H9 (cell line): ENCODE results near the gene FLOT2. TPM values are rescaled to one million over a fixed set of nuclear protein-coding genes. Genes with fewer than 3 reads are reported as not detected.

Source experiments
- DNase-seq: peaks from one replicate; pipeline ENCODE4 v3.0.0-alpha.2; 2017
- H2AFZ ChIP-seq: one replicate; pipeline ENCODE4 v1.6.1; 2013; ENCODE audit warnings: mild to moderate bottlenecking, low read length, control low read depth, moderate library complexity
- H2AK5ac ChIP-seq: 2 replicates; pipeline ENCODE4 v1.6.1; 2013; ENCODE audit warnings: low read length, control low read depth, mixed read lengths; ENCODE audit not compliant: insufficient read length
- H2BK120ac ChIP-seq: one replicate; pipeline ENCODE4 v1.6.1; 2013; ENCODE audit warnings: low read depth, mild to moderate bottlenecking, low read length, control low read depth, inconsistent platforms; ENCODE audit not compliant: poor library complexity, severe bottlenecking
- H2BK12ac ChIP-seq: 2 replicates; pipeline ENCODE4 v1.6.1; 2013; ENCODE audit warnings: low read length, control low read depth, mixed read lengths, low read depth; ENCODE audit not compliant: insufficient read length
- H2BK15ac ChIP-seq: 2 replicates; pipeline ENCODE4 v1.6.1; 2013; ENCODE audit warnings: low read depth, low read length, control low read depth
- H2BK20ac ChIP-seq: one replicate; pipeline ENCODE4 v1.6.1; 2013; ENCODE audit warnings: low read depth, mild to moderate bottlenecking, low read length, control low read depth, inconsistent platforms; ENCODE audit not compliant: poor library complexity, severe bottlenecking
- H2BK5ac ChIP-seq: 2 replicates; pipeline ENCODE4 v1.6.1; 2013; ENCODE audit warnings: low read length, control low read depth, mixed read lengths; ENCODE audit not compliant: insufficient read length
- H3K14ac ChIP-seq: 2 replicates; pipeline ENCODE4 v1.6.1; 2013; ENCODE audit warnings: low read length, control low read depth; ENCODE audit not compliant: insufficient read depth
- H3K18ac ChIP-seq: 2 replicates; pipeline ENCODE4 v1.6.1; 2013; ENCODE audit warnings: low read depth, mild to moderate bottlenecking, mixed read lengths, low read length, control low read depth; ENCODE audit not compliant: insufficient read length
- H3K23ac ChIP-seq: 2 replicates; pipeline ENCODE4 v1.6.1; 2013; ENCODE audit warnings: low read length, control low read depth, mixed read lengths, low read depth; ENCODE audit not compliant: insufficient read length
- H3K23me2 ChIP-seq: 2 replicates; pipeline ENCODE4 v1.6.1; 2013; ENCODE audit warnings: low read depth, mild to moderate bottlenecking, mixed read lengths, low read length, control low read depth; ENCODE audit not compliant: insufficient read length, poor library complexity, severe bottlenecking
- H3K27ac ChIP-seq: 2 replicates; pipeline ENCODE4 v1.5.1; 2013; ENCODE audit warnings: low read length, control low read depth, mixed read lengths, low read depth; ENCODE audit not compliant: insufficient read length
- H3K27me3 ChIP-seq: 2 replicates; pipeline ENCODE4 v1.6.1; 2013; ENCODE audit warnings: low read length, control low read depth, inconsistent platforms; ENCODE audit not compliant: insufficient read depth
- H3K4ac ChIP-seq: 2 replicates; pipeline ENCODE4 v1.6.1; 2013; ENCODE audit warnings: low read depth, mild to moderate bottlenecking, control low read depth, inconsistent platforms, low read length, moderate library complexity
- H3K4me1 ChIP-seq: 2 replicates; pipeline ENCODE4 v1.6.1; 2013; ENCODE audit warnings: low read length, control low read depth, inconsistent platforms; ENCODE audit not compliant: insufficient read depth
- H3K4me2 ChIP-seq: 2 replicates; pipeline ENCODE4 v1.6.1; 2013; ENCODE audit warnings: low read length, control low read depth, mixed read lengths; ENCODE audit not compliant: insufficient read length, insufficient read depth
- H3K56ac ChIP-seq: 2 replicates; pipeline ENCODE4 v1.6.1; 2013; ENCODE audit warnings: low read depth, mild to moderate bottlenecking, mixed read lengths, low read length, control low read depth; ENCODE audit not compliant: insufficient read length
- H3K79me1 ChIP-seq: 2 replicates; pipeline ENCODE4 v1.6.1; 2013; ENCODE audit warnings: low read depth, mild to moderate bottlenecking, moderate library complexity, low read length, control low read depth, inconsistent platforms; ENCODE audit not compliant: insufficient read depth, poor library complexity, severe bottlenecking
- H3K79me2 ChIP-seq: 2 replicates; pipeline ENCODE4 v1.6.1; 2013; ENCODE audit warnings: low read length, control low read depth, inconsistent platforms; ENCODE audit not compliant: insufficient read depth
- H3K9ac ChIP-seq: 2 replicates; pipeline ENCODE4 v1.6.1; 2013; ENCODE audit warnings: low read length, control low read depth, mixed read lengths; ENCODE audit not compliant: insufficient read length; ENCODE audit errors: extremely low read depth
- H3K9me3 ChIP-seq: one replicate; pipeline ENCODE4 v1.6.1; 2013; ENCODE audit warnings: low read depth, low read length, inconsistent platforms; ENCODE audit not compliant: control insufficient read depth
- H3T11ph ChIP-seq: one replicate; pipeline ENCODE4 v1.6.1; 2013; ENCODE audit warnings: mild to moderate bottlenecking, low read length, control low read depth, inconsistent platforms
- H4K20me1 ChIP-seq: one replicate; pipeline ENCODE4 v1.6.1; 2013; ENCODE audit not compliant: control insufficient read depth, insufficient read length, insufficient read depth
- H4K5ac ChIP-seq: 2 replicates; pipeline ENCODE4 v1.6.1; 2013; ENCODE audit warnings: low read depth, mild to moderate bottlenecking, mixed read lengths, low read length, control low read depth; ENCODE audit not compliant: insufficient read length
- H4K8ac ChIP-seq: replicated peaks from 2 replicates; pipeline ENCODE4 v1.6.1; 2013; ENCODE audit warnings: low read length, control low read depth, mixed read lengths, low read depth; ENCODE audit not compliant: insufficient read length
- H4K91ac ChIP-seq: 2 replicates; pipeline ENCODE4 v1.6.1; 2013; ENCODE audit warnings: low read depth, mild to moderate bottlenecking, moderate library complexity, mixed read lengths, low read length, control low read depth; ENCODE audit not compliant: insufficient read length
- H3K27ac Mint-ChIP-seq, 3 experiments: 2 replicates in 2 of 3; 3 replicates in 1 of 3; pipeline ENCODE4 v1.8.0; 2020 to 2021; ENCODE audit warnings: mixed read lengths in 3 of 3, mild to moderate bottlenecking in 1 of 3, moderate library complexity in 1 of 3
- H3K27me3 Mint-ChIP-seq: 2 replicates; pipeline ENCODE4 v1.8.0; 2021; ENCODE audit warnings: low read depth, mild to moderate bottlenecking, moderate library complexity, mixed read lengths
- H3K36me3 Mint-ChIP-seq, 3 experiments: 2 replicates in 2 of 3; 3 replicates in 1 of 3; pipeline ENCODE4 v1.8.0; 2020 to 2021; ENCODE audit warnings: low read depth in 3 of 3, mixed read lengths in 3 of 3; ENCODE audit not compliant: insufficient read depth in 1 of 3
- H3K4me1 Mint-ChIP-seq, 2 experiments: 2 replicates each; pipeline ENCODE4 v1.8.0; 2020; ENCODE audit warnings: mixed read lengths in 2 of 2
- H3K4me3 Mint-ChIP-seq, 2 experiments: 2 replicates in 1 of 2; 3 replicates in 1 of 2; pipeline ENCODE4 v1.8.0; 2020 to 2021; ENCODE audit warnings: mild to moderate bottlenecking in 2 of 2, mixed read lengths in 2 of 2, moderate library complexity in 1 of 2
- H3K9me3 Mint-ChIP-seq, 2 experiments: 2 replicates in 1 of 2; 3 replicates in 1 of 2; pipeline ENCODE4 v1.8.0; 2020; ENCODE audit warnings: mild to moderate bottlenecking in 2 of 2, mixed read lengths in 2 of 2, moderate library complexity in 1 of 2
- CTCF ChIP-seq: fragments of 200-600 bp; sonication (generic); conservative IDR thresholded peaks from 3 replicates; pipeline ENCODE4 v1.8.0; 2021; ENCODE audit warnings: antibody characterized with exemption, mild to moderate bottlenecking
- WGBS: extraction: QIAGEN DNeasy Blood & Tissue Kit; methylation state at CpG from one replicate; pipeline ENCODE4 v1.1.7; 2013; ENCODE audit warnings: missing lambda C conversion rate, low lambda C conversion rate, mixed read lengths; ENCODE audit not compliant: insufficient read length; ENCODE audit errors: extremely low coverage; 5-methylcytosine and 5-hydroxymethylcytosine counted together
- total RNA-seq: library from RNA; stranded (reverse); gene quantifications from 2 replicates; pipeline ENCODE4 v1.2.1, GENCODE V29; 2021

Gene FLOT2
- total RNA-seq, 1 experiment from 2014 or later: 173 TPM

GRCh38 chr17:28857905-28858800 lies 39.4 kb downstream of the FLOT2 start:
- H3K23ac ChIP-seq: no peak overlapping the region
- Mint-ChIP-seq H3K27ac (no peak overlapping the region), H3K36me3 (peaks cover 28 to 43% (median 42%) of the 10 kb centered on the region in 3 experiments), H3K4me3 (no peak overlapping the region), H3K9me3 (no peaks in the 10 kb centered on the region), H3K4me1 (peaks cover 6 to 16% of the 10 kb centered on the region in 2 experiments), H3K27me3 (no peaks in the 10 kb centered on the region)
- no peak overlapping the region for H2BK12ac ChIP-seq
- H2BK5ac ChIP-seq: no peak overlapping the region
- H3K79me2 ChIP-seq: no peaks in the 10 kb centered on the region
- no peak for TF ChIP-seq CTCF
- no peaks in the 10 kb centered on the region for H3K27me3 ChIP-seq
- no peaks in the 10 kb centered on the region for H3K9me3 ChIP-seq
- no CpG with 5 or more reads among the region's 3 CpGs for WGBS
- no peaks in the 10 kb centered on the region for H3K79me1 ChIP-seq
- H2AFZ ChIP-seq: no peak overlapping the region
- peaks cover 6% of the 10 kb centered on the region for H3K23me2 ChIP-seq
- no peak for DNase-seq
- H3K18ac ChIP-seq: no peak overlapping the region
- no peaks in the 10 kb centered on the region; the same call in 1 of the 2 replicates for H3K4me1 ChIP-seq
- no peak overlapping the region for H3K27ac ChIP-seq
- no peak overlapping the region for H2BK20ac ChIP-seq
- no peak overlapping the region for H3K4ac ChIP-seq
- no peak overlapping the region for H2BK120ac ChIP-seq
- H3K9ac ChIP-seq: no peak overlapping the region
- H4K20me1 ChIP-seq: no peaks in the 10 kb centered on the region
- no peak overlapping the region for H3K4me2 ChIP-seq
- no peak overlapping the region for H4K5ac ChIP-seq
- H3K14ac ChIP-seq: no peak overlapping the region
- H2BK15ac ChIP-seq: no peak overlapping the region
- no peak overlapping the region for H2AK5ac ChIP-seq
- H4K8ac ChIP-seq: no peak overlapping the region
- H4K91ac ChIP-seq: no peak overlapping the region
- no peak overlapping the region for H3K56ac ChIP-seq
- no peak overlapping the region for H3T11ph ChIP-seq
